ENCODE measurements around the gene SLCO2A1.

Gene SLCO2A1

GRCh38 chr3:134068429-134068828 lies 38.7 kb upstream of the SLCO2A1 start:
- Mint-ChIP-seq H3K4me1 (no peaks in the 10 kb centered on the region), H3K4me3 (no peak overlapping the region), H3K9me3 (no peaks in the 10 kb centered on the region), H3K27ac (ENCODE audit: low read depth) (no peak overlapping the region), H3K36me3 (ENCODE audit: insufficient read depth) (peaks cover 2% of the 10 kb centered on the region), H3K27me3 (peaks cover 27% of the 10 kb centered on the region)
- DNase-seq (ENCODE audit: low spot score in 2 of 2) = no peak
- no peak for ATAC-seq (replicated peaks; ENCODE audit: extremely low read depth, poor library complexity, severe bottlenecking)

- H3K27me3 Mint-ChIP-seq = peaks cover 28% of the 10 kb centered on the region
- H3K4me1 Mint-ChIP-seq = no peaks in the 10 kb centered on the region
- no peaks in the 10 kb centered on the region for H3K9me3 Mint-ChIP-seq
- peaks cover 1% of the 10 kb centered on the region for H3K36me3 Mint-ChIP-seq (ENCODE audit: insufficient read depth)
- no peak overlapping the region for H3K27ac Mint-ChIP-seq (ENCODE audit: low read depth)
- DNase-seq (ENCODE audit: low spot score in 2 of 2) (no peak), ATAC-seq (replicated peaks; ENCODE audit: extremely low read depth, poor library complexity, severe bottlenecking) (no peak)
- H3K4me3 Mint-ChIP-seq = no peak overlapping the region
Measured at GRCh38 chr3:134067531-134068161, 37.9 kb upstream of the SLCO2A1 start.

- Mint-ChIP-seq H3K27me3 (peaks cover 28% of the 10 kb centered on the region), H3K9me3 (no peaks in the 10 kb centered on the region), H3K27ac (ENCODE audit: low read depth) (no peak overlapping the region), H3K4me1 (no peaks in the 10 kb centered on the region), H3K4me3 (no peak overlapping the region), H3K36me3 (ENCODE audit: insufficient read depth) (peaks cover 1% of the 10 kb centered on the region)
- DNase-seq (ENCODE audit: low spot score in 2 of 2) (no peak), ATAC-seq (replicated peaks; ENCODE audit: extremely low read depth, poor library complexity, severe bottlenecking) (no peak)
Measured at GRCh38 chr3:134066651-134067530, 37.2 kb upstream of the SLCO2A1 start.

GRCh38 chr3:134066158-134066541 lies 36.4 kb upstream of the SLCO2A1 start:
- Mint-ChIP-seq H3K9me3 (no peaks in the 10 kb centered on the region), H3K4me1 (no peaks in the 10 kb centered on the region), H3K27ac (ENCODE audit: low read depth) (no peak overlapping the region), H3K36me3 (ENCODE audit: insufficient read depth) (peaks cover 1% of the 10 kb centered on the region), H3K4me3 (no peak overlapping the region), H3K27me3 (peaks cover 28% of the 10 kb centered on the region)
- ATAC-seq (replicated peaks; ENCODE audit: extremely low read depth, poor library complexity, severe bottlenecking) (no peak), DNase-seq (ENCODE audit: low spot score in 2 of 2) (no peak)

GRCh38 chr3:134065252-134066157 lies 35.8 kb upstream of the SLCO2A1 start:
- no peak overlapping the region for H3K27ac Mint-ChIP-seq (ENCODE audit: low read depth)
- no peaks in the 10 kb centered on the region for H3K9me3 Mint-ChIP-seq
- H3K4me3 Mint-ChIP-seq = no peak overlapping the region

GRCh38 chr3:134064081-134064480 lies 34.4 kb upstream of the SLCO2A1 start:
- H3K27me3 Mint-ChIP-seq = peaks cover 28% of the 10 kb centered on the region
- H3K27ac Mint-ChIP-seq (ENCODE audit: low read depth) = no peak overlapping the region
- no peak overlapping the region for H3K4me3 Mint-ChIP-seq
- no peak for DNase-seq (ENCODE audit: low spot score in 2 of 2)
- no peaks in the 10 kb centered on the region for H3K9me3 Mint-ChIP-seq
- ATAC-seq (replicated peaks; ENCODE audit: extremely low read depth, poor library complexity, severe bottlenecking) = no peak
- H3K36me3 Mint-ChIP-seq (ENCODE audit: insufficient read depth) = peaks cover 1% of the 10 kb centered on the region
- H3K4me1 Mint-ChIP-seq = no peaks in the 10 kb centered on the region

More at GRCh38 chr3:134065252-134066157, 35.8 kb upstream of the SLCO2A1 start:
- DNase-seq (ENCODE audit: low spot score in 2 of 2) = no peak
- Mint-ChIP-seq H3K27me3 (peaks cover 28% of the 10 kb centered on the region), H3K4me1 (no peaks in the 10 kb centered on the region), H3K36me3 (ENCODE audit: insufficient read depth) (peaks cover 1% of the 10 kb centered on the region)
- ATAC-seq (replicated peaks; ENCODE audit: extremely low read depth, poor library complexity, severe bottlenecking) = peak; percentile 6

GRCh38 chr3:134061401-134061800 lies 31.7 kb upstream of the SLCO2A1 start:
- peaks cover 1% of the 10 kb centered on the region for H3K36me3 Mint-ChIP-seq (ENCODE audit: insufficient read depth)
- no peaks in the 10 kb centered on the region for H3K9me3 Mint-ChIP-seq
- H3K4me3 Mint-ChIP-seq = no peak overlapping the region
- H3K4me1 Mint-ChIP-seq = peaks cover 6% of the 10 kb centered on the region
- H3K27me3 Mint-ChIP-seq = peaks cover 24% of the 10 kb centered on the region
- no peak for ATAC-seq (replicated peaks; ENCODE audit: extremely low read depth, poor library complexity, severe bottlenecking)
- no peak for DNase-seq (ENCODE audit: low spot score in 2 of 2)
- no peak overlapping the region for H3K27ac Mint-ChIP-seq (ENCODE audit: low read depth)

- DNase-seq (ENCODE audit: low spot score in 2 of 2) (no peak), ATAC-seq (replicated peaks; ENCODE audit: extremely low read depth, poor library complexity, severe bottlenecking) (no peak)
- H3K4me1 Mint-ChIP-seq = peaks cover 6% of the 10 kb centered on the region
- peaks cover 18% of the 10 kb centered on the region for H3K27me3 Mint-ChIP-seq
- H3K4me3 Mint-ChIP-seq = no peak overlapping the region
- no peaks in the 10 kb centered on the region for H3K9me3 Mint-ChIP-seq
- no peaks in the 10 kb centered on the region for H3K36me3 Mint-ChIP-seq (ENCODE audit: insufficient read depth)
- no peak overlapping the region for H3K27ac Mint-ChIP-seq (ENCODE audit: low read depth)
Measured at GRCh38 chr3:134060561-134061385, 31.0 kb upstream of the SLCO2A1 start.

GRCh38 chr3:134059671-134060560 lies 30.2 kb upstream of the SLCO2A1 start:
- Mint-ChIP-seq H3K4me3 (no peak overlapping the region), H3K27ac (ENCODE audit: low read depth) (no peak overlapping the region), H3K4me1 (peaks cover 6% of the 10 kb centered on the region), H3K36me3 (ENCODE audit: insufficient read depth) (peaks cover 1% of the 10 kb centered on the region), H3K27me3 (peaks cover 16% of the 10 kb centered on the region), H3K9me3 (no peaks in the 10 kb centered on the region)
- DNase-seq (ENCODE audit: low spot score in 2 of 2) = no peak
- ATAC-seq (replicated peaks; ENCODE audit: extremely low read depth, poor library complexity, severe bottlenecking) = no peak

- H3K4me3 Mint-ChIP-seq = no peak overlapping the region
- DNase-seq (ENCODE audit: low spot score in 2 of 2) = no peak
- peaks cover 18% of the 10 kb centered on the region for H3K27me3 Mint-ChIP-seq
- no peak overlapping the region for H3K27ac Mint-ChIP-seq (ENCODE audit: low read depth)
- H3K4me1 Mint-ChIP-seq = peaks cover 6% of the 10 kb centered on the region
- peaks cover 2% of the 10 kb centered on the region for H3K36me3 Mint-ChIP-seq (ENCODE audit: insufficient read depth)
- ATAC-seq (replicated peaks; ENCODE audit: extremely low read depth, poor library complexity, severe bottlenecking) = no peak
- no peaks in the 10 kb centered on the region for H3K9me3 Mint-ChIP-seq
Measured at GRCh38 chr3:134059035-134059601, 29.4 kb upstream of the SLCO2A1 start.

GRCh38 chr3:134057654-134058110 lies 28.0 kb upstream of the SLCO2A1 start:
- Mint-ChIP-seq H3K9me3 (no peaks in the 10 kb centered on the region), H3K27me3 (peaks cover 8% of the 10 kb centered on the region), H3K27ac (ENCODE audit: low read depth) (no peak overlapping the region), H3K4me3 (no peak overlapping the region), H3K36me3 (ENCODE audit: insufficient read depth) (peaks cover 2% of the 10 kb centered on the region), H3K4me1 (peaks cover 6% of the 10 kb centered on the region)
- DNase-seq (ENCODE audit: low spot score in 2 of 2) (no peak), ATAC-seq (replicated peaks; ENCODE audit: extremely low read depth, poor library complexity, severe bottlenecking) (no peak)

Measured in central memory CD8-positive, alpha-beta T cell (primary cell).